ENCODE measurements around the gene ZNF74. TPM values are rescaled to one million over a fixed set of nuclear protein-coding genes. Genes with fewer than 3 reads are reported as not detected.

The ZNF74 gene
- total RNA-seq, 1 donor from 2014 or later = 10.7 TPM

DNA sequence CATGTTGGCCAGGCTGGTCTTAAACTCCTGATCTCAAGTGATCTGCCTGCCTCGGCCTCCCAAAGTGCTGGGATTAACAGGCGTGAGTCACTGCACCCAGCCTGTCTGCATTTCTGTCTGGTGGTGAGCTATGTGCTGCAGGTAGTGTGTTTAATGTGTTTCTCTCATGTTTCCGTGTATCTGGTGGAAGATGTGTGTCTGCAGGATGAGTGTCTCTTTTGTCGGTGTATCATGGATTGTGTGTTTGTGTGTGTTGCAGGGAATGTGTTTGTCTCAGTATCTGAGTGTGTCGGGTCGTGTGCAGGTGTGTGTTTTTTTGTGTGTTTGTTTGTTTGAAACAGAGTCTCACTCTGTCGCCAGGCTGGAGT is 27.5 kb downstream of the ZNF74 start:
- no peaks in the 10 kb centered on the region for H3K36me3 ChIP-seq
- peaks cover 4% of the 10 kb centered on the region for H3K4me1 ChIP-seq
- intact Hi-C loops (cut with DNase I) = no loop called here
- H3K4me3 ChIP-seq = no peak overlapping the region
- H3K9me3 ChIP-seq = no peaks in the 10 kb centered on the region
- no peak for ATAC-seq
- no peak overlapping the region for H3K27ac ChIP-seq
- DNase-seq = peak; percentile 15
- peaks cover 8% of the 10 kb centered on the region for H3K27me3 ChIP-seq
- TF ChIP-seq CTCF (IDR thresholded peaks at IDR 0.05) = no peak

DNA sequence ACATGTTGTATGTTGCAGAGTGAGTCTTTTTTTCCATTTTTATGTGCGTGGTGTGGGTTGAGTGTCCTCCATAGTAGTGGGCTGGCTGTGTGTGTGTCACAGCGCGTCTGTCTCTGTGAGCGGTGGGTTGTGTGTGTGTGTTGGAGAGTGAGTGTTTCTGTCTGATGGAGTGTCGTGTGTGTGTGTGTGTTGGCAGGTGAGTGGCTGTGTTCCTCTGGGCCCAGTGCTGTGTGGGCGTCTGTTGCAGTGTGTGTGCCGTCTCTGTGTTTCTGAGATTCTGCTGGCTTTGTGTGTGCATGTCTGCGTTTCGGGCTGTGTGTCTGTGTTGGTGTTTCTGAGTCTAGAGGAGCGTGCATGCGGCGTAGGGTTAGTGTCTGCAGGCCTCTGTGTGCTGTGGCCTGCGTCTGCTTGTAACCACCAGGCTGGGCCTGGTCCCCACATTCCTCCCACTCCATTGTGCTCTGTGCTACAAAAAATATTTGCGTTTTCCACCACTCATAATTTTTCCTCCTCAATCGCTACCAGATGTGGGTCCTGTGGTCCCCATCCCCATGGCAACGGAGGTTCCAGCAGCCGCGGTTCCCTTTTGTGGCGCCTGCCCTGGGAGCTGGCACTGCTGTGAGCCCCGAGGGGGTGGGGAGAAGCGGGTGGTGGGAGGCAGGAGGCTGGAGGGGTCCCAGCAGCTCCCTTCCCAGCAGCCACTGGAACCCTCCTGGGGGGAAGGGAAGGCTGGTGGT is 28.5 kb downstream of the ZNF74 start:
- Histone ChIP-seq H3K4me1 (peaks cover 4% of the 10 kb centered on the region), H3K27me3 (peaks cover 8% of the 10 kb centered on the region), H3K9me3 (no peaks in the 10 kb centered on the region), H3K36me3 (peaks cover 4% of the 10 kb centered on the region), H3K4me3 (no peak overlapping the region), H3K27ac (no peak overlapping the region)
- peak; percentile 29 for DNase-seq
- no peak for ATAC-seq
- TF ChIP-seq CTCF (IDR thresholded peaks at IDR 0.05) = no peak
- intact Hi-C loops (cut with DNase I) = no loop called here

DNA sequence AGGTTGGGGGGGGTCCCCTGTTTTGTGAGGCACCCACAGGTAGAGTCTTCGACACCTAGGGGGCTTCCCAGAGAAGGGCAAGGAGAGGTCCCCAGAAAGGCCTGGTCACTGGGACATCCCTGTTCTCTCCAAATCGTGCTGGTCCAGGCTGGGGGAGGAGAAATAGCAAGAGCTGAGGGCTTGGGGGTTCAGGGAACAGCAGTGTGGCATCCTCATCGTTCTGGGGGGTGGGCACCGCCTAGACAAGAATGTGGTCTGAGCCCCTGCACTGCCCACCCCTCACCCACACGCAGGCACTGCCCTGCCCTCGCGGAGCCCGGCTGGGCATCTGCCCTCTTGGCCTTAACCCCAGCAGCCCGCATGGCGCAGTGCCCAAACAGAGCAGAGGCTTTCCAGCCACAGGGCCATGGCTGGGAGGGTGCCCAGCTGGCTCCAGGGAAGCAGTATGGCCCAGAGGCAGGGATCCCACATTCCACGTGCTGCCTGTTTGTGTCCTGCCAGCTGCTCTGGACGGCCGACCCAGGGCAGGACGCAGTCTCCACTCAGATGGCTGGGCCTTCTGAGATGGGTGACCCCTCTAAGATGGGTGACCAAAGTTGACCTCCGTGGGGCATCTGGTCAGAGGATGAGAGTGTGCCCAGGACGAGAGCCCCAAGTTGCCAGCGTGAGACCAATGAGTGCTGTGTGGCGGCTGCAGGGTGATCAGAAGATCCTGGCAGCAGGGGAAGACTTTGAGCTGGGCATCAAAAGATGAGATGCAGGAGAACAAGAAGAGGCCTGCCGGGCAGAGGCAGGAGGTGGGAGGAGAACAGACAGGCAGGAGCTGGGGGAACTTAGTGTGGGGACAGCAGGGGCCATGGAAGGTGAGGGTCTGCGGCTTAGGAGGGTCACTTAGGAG is 29.3 kb downstream of the ZNF74 start:
- H3K4me3 ChIP-seq = no peak overlapping the region
- DNase-seq (peak; percentile 64), ATAC-seq (peak; percentile 3)
- no peak overlapping the region for H3K27ac ChIP-seq
- intact Hi-C loops (cut with DNase I) = no loop called here
- no peak for TF ChIP-seq CTCF (IDR thresholded peaks at IDR 0.05)
- peaks cover 8% of the 10 kb centered on the region for H3K27me3 ChIP-seq
- peaks cover 4% of the 10 kb centered on the region for H3K36me3 ChIP-seq
- peaks cover 3% of the 10 kb centered on the region for H3K4me1 ChIP-seq
- no peaks in the 10 kb centered on the region for H3K9me3 ChIP-seq

DNA sequence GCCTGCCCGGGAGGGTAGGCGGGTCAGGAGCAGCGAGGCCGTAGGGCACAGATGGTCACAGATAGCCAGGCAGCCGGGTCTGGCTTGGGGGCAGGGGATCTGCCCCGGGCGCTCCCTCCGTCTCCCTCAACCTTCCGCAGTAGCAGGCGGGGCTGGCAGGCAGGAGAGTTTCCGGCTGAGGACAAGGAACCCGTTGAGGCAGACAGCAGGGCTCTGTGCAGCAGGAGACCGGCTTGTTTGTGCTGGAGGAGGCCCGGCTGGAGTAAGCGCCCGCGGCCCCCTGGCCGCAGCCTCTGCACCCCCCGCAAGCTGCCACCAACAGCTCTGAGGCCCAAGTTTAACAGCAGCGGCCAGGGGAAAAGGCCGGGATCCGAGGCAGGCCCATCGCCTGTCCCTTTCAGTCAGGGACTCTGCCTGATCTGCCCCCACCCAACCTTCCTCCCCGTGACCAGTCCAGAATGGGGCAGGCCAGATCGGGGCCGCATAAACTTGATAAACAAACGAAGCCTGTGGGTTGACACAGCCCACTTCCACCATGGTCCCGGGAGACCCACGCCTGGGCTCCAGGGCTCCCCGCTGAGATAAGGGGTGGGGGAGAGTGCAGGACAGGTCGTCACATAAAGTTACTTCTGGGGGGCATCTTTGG is 30.1 kb downstream of the ZNF74 start:
- DNase-seq (peak; percentile 60), ATAC-seq (no peak)
- H3K27me3 ChIP-seq = peaks cover 8% of the 10 kb centered on the region
- H3K36me3 ChIP-seq = peaks cover 4% of the 10 kb centered on the region
- intact Hi-C loops (cut with DNase I) = no loop called here
- H3K4me1 ChIP-seq = no peaks in the 10 kb centered on the region
- TF ChIP-seq CTCF (IDR thresholded peaks at IDR 0.05) = no peak
- peak overlapping the region; percentile 13 for H3K27ac ChIP-seq
- H3K9me3 ChIP-seq = no peaks in the 10 kb centered on the region
- H3K4me3 ChIP-seq = no peak overlapping the region

GRCh38 chr22:20424568-20424931 is 30.6 kb downstream of the ZNF74 start:
- Histone ChIP-seq H3K4me3 (no peak overlapping the region), H3K27ac (peak overlapping the region; percentile 13), H3K27me3 (peaks cover 8% of the 10 kb centered on the region), H3K9me3 (no peaks in the 10 kb centered on the region), H3K36me3 (peaks cover 4% of the 10 kb centered on the region), H3K4me1 (peaks cover 3% of the 10 kb centered on the region)
- ATAC-seq (no peak), DNase-seq (no peak)
- no peak for TF ChIP-seq CTCF (IDR thresholded peaks at IDR 0.05)
- intact Hi-C loops (cut with DNase I) = no loop called here

Data from upper lobe of right lung (tissue), 1 donor.